Activated CD8-positive, alpha-beta memory T cell treated with anti-CD3 and anti-CD28 coated beads, Interleukin-2, amount 10 ng/mL, durations not matched to agents 7 days and 5 days (primary cell): Measurements from ENCODE around the gene SSPN. TPM values are rescaled to one million over a fixed set of nuclear protein-coding genes. Genes with fewer than 3 reads are reported as not detected.

Source experiments
- ATAC-seq: fragments of 150-1000 bp; cut with Tn5 transposase; one replicate; pipeline ENCODE4 v1.10.0; 2021; ENCODE audit warnings: moderate library complexity
- CTCF ChIA-PET: fragments of 350-600 bp; sonication (Branson Sonifier 250); formaldehyde crosslinking; loops from one replicate; lab custom pipeline; 2021; ENCODE audit warnings: antibody characterized with exemption; lab: Charles Lee
- DNase-seq: peaks from one replicate; pipeline ENCODE4 v3.0.0-alpha.2; 2020
- H3K27ac Mint-ChIP-seq: one replicate; pipeline ENCODE4 v1.8.0; 2021; ENCODE audit warnings: mild to moderate bottlenecking, mixed read lengths
- H3K27me3 Mint-ChIP-seq: one replicate; pipeline ENCODE4 v1.8.0; 2021; ENCODE audit warnings: mixed read lengths
- H3K36me3 Mint-ChIP-seq: one replicate; pipeline ENCODE4 v1.8.0; 2021; ENCODE audit warnings: mild to moderate bottlenecking, mixed read lengths
- H3K4me1 Mint-ChIP-seq: one replicate; pipeline ENCODE4 v1.8.0; 2021; ENCODE audit warnings: mixed read lengths
- H3K4me3 Mint-ChIP-seq: one replicate; pipeline ENCODE4 v1.8.0; 2021; ENCODE audit warnings: mild to moderate bottlenecking, moderate library complexity, mixed read lengths
- H3K9me3 Mint-ChIP-seq: one replicate; pipeline ENCODE4 v1.8.0; 2022; ENCODE audit warnings: low read depth, mixed read lengths
- total RNA-seq, 2 experiments: library from RNA; stranded (reverse); gene quantifications; one replicate each; pipeline ENCODE4 v1.2.3, GENCODE V29; 2021

Gene SSPN
- total RNA-seq, 2 experiments from 2014 or later: not detected

DNA sequence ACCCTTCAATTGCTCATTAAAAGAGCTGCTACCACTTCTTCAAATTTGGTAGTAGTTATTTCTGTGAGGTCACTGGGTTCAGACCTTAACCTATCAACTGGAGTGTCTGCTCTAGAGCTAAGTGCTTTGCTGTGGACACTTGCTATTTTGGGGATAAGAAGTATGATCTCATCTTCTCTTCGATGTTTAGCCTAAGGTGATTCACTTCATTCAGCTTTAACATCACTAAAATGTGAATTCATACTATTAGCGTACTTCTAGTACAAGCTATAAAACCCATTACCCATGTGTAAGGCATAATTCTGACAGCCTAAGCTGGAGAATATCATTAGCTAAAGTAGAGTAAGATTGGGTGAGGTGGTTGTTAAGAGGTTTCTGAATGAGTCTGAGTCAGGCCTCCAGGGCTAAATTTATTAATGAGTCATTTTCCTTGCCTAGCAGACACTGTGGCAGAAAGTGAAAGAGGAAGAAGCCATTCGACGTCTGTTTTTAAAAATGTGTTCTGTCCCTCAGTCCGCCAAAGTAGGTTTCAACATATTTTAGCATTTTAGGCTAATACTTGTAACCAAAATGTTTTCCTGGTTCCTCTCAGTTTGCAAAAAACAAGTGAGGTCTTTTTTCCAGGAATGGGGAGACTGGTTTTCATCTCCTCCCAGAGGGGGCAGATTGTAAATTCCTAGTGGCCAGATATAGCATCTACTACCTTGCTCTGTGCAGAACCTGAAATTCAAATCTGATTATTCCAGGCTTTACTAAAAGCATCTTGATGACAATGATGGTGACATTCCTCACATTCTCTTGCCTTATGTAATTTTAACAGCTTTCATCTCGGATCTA lies 103.6 kb downstream of the SSPN start:
- peaks cover 3% of the 10 kb centered on the region for H3K36me3 Mint-ChIP-seq
- peaks cover 20% of the 10 kb centered on the region for H3K4me1 Mint-ChIP-seq
- CTCF ChIA-PET: interaction anchor here (0.8 to 1.2 kb wide), 2 partner anchors 10 to 342 kb away, joined by 3 read pairs; no protein-coding TSS in a partner anchor
- DNase-seq (peak; percentile 56), ATAC-seq (peak; percentile 99)
- H3K4me3 Mint-ChIP-seq: peak overlapping the region; percentile 54
- H3K9me3 Mint-ChIP-seq: no peaks in the 10 kb centered on the region
- H3K27ac Mint-ChIP-seq: peak overlapping the region; percentile 75
- peaks cover 15% of the 10 kb centered on the region for H3K27me3 Mint-ChIP-seq

- peaks cover 20% of the 10 kb centered on the region for H3K4me1 Mint-ChIP-seq
- CTCF ChIA-PET: interaction anchor here (1.2 kb wide), 1 partner anchor 342 kb away, joined by 3 read pairs; no protein-coding TSS in a partner anchor
- H3K9me3 Mint-ChIP-seq: no peaks in the 10 kb centered on the region
- peaks cover 16% of the 10 kb centered on the region for H3K27me3 Mint-ChIP-seq
- DNase-seq: no peak
- peak overlapping the region; percentile 75 for H3K27ac Mint-ChIP-seq
- ATAC-seq: no peak
- H3K36me3 Mint-ChIP-seq: peaks cover 3% of the 10 kb centered on the region
- peak overlapping the region; percentile 54 for H3K4me3 Mint-ChIP-seq
Measured at GRCh38 chr12:26299751-26300150, 104.4 kb downstream of the SSPN start.

Other genes starting within 250 kb of the SSPN start
- gene RASSF8, start 236.9 kb upstream of the SSPN start, total RNA-seq: 1 to 10 TPM; 1.4 to 1.5 TPM
- gene BHLHE41, start 70.5 kb upstream of the SSPN start, total RNA-seq: not detected